GM15510 (cell line): ENCODE results near the gene SPRED1.

Experiments
- POLR2A ChIP-seq: IDR thresholded peaks from 3 replicates; pipeline ENCODE4 v1.6.1; 2011; ENCODE audit warnings: borderline replicate concordance; ENCODE audit not compliant: insufficient read length; ENCODE audit errors: extremely low read depth

The SPRED1 gene

DNA sequence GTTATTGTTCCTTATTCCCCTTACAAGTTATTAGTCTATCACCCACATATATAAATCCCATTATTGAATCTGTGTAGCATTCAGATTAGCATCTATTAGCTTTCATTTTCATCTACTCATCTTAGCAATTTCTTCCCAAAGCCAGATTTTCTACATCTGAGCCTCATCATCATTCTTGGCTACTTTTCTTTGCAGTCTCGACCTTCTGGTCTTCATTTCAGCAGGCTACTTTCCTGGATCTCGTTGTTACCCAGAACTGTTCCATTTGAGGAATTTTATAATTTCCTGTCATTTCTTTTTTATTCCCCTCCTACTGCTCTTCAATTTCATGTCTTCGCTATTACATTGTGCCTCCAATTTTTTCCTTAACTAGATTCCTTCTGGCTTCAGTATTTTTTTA is 51.8 kb downstream of the SPRED1 start:
- TF ChIP-seq POLR2A: no peak

DNA sequence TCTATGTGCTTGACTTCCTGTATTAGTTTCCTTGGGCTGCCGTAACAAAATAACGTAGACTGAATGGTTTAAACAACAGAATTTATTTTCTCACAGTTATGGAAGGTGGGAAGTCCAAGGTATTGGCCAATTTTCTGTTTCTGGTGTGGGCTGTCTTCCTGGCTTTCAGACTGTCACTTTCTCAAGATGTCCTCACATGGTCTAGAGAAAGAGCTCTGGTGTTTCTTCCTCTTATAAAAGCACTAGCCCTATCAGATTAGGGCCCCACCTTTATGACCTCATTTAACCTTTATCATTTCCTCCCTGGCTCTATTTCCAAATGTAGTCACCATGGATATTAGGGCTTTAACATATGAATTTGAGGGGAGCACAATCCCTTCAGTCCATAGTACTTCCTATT is 54.6 kb downstream of the SPRED1 start:
- no peak for TF ChIP-seq POLR2A

DNA sequence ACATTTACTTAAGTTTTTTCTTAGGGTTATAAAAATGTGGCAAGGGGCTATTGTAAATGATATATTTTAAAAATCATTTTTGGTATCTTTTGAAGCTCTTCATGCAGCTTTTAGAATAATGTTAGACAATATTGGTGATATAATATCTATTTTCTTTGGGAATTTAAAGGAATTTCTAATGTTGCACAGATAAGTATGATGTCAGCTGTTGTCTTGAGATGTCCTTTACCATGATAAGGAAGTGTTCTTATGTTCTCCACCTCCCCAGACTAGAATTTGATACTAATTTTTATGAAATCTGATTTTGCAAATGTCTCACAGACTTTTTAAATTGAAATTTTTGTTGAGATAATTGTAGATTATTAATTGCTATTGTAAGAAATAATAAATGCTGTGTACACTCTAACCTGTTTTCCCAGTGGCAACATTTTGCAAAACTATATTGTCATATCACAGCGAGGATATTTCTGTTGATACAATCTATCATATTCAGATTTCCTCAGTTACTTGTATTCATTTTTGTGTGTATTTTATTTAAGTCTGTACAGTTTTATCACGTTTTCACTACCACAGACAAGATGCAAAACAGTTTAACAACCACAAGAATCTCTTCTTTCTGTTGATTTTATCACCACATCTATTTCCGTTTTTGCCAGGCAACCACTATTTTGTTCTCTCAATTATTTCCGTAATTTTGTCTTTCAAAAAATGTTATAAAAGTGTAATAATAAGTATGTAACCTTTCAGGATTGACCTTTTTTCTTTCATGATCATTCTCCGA is 55.4 kb downstream of the SPRED1 start:
- no peak for TF ChIP-seq POLR2A

- TF ChIP-seq POLR2A: no peak
Measured at GRCh38 chr15:38308797-38309196, 56.2 kb downstream of the SPRED1 start.

GRCh38 chr15:38312190-38312589 is 59.6 kb downstream of the SPRED1 start:
- no peak for TF ChIP-seq POLR2A

GRCh38 chr15:38316311-38316710 is 63.7 kb downstream of the SPRED1 start:
- TF ChIP-seq POLR2A: no peak

DNA sequence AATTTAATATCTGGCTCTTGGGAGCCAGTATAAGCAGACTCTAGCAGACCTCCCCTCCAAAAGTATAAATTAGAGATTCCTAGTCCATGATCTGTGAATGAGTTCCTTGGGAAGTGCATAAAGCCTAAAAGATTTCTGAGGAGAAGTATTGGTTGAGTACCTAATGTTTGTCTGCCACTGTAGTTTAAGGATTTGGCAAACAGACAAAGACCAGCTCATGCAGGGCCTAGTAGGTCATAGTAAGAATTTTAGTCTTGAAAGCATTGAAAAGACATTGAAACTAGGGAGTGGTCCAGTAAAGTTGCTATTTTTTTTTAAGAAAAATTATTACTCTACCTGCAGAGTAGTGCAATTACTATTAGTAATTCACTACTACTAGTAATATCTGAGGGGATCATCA is 67.5 kb downstream of the SPRED1 start:
- TF ChIP-seq POLR2A: no peak

DNA sequence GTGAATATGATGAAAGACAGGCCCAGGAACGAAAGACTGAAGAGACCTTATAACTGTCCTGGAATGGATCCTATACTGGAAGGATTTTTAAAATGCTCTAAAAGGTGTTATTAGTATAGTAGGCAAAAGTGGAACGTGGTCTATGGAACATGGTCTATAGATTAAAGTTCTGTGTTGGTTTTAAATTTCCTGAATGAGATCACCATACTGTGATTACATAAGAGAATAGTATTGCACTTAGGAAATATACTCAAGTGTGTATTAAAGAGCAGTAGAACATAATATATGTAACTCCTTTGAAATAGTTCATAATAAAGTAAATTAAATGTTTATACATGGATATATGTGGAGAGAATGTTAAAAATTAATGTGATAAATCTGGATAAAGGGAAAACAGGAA is 68.2 kb downstream of the SPRED1 start:
- no peak for TF ChIP-seq POLR2A

GRCh38 chr15:38323895-38324294 is 71.3 kb downstream of the SPRED1 start:
- TF ChIP-seq POLR2A: no peak

- no peak for TF ChIP-seq POLR2A
Measured at GRCh38 chr15:38324939-38325647, 72.5 kb downstream of the SPRED1 start.

GRCh38 chr15:38325648-38325990 is 73.0 kb downstream of the SPRED1 start:
- no peak for TF ChIP-seq POLR2A

- TF ChIP-seq POLR2A: no peak
Measured at GRCh38 chr15:38332711-38333110, 80.1 kb downstream of the SPRED1 start.

GRCh38 chr15:38335116-38335515 is 82.5 kb downstream of the SPRED1 start:
- TF ChIP-seq POLR2A: no peak

- TF ChIP-seq POLR2A: no peak
Measured at GRCh38 chr15:38344351-38344750, 91.7 kb downstream of the SPRED1 start.

GRCh38 chr15:38349251-38349650 is 96.6 kb downstream of the SPRED1 start:
- TF ChIP-seq POLR2A: no peak

GRCh38 chr15:38351466-38351865 is 98.8 kb downstream of the SPRED1 start:
- TF ChIP-seq POLR2A: no peak
